GM21381 (cell line): ENCODE results near the gene ZKSCAN5.
"Not testable (repeated sequence)": the region's sequence is repeated elsewhere in the genome, so short reads cannot be mapped to it uniquely, and the experiment has no call there.

Experiments
- ATAC-seq: cut with Tn5 transposase; IDR thresholded peaks from one replicate; pipeline ENCODE4 v1.9.1; 2021; ENCODE audit warnings: mild to moderate bottlenecking, moderate library complexity; ENCODE audit not compliant: unreplicated experiment

ZKSCAN5 gene

DNA sequence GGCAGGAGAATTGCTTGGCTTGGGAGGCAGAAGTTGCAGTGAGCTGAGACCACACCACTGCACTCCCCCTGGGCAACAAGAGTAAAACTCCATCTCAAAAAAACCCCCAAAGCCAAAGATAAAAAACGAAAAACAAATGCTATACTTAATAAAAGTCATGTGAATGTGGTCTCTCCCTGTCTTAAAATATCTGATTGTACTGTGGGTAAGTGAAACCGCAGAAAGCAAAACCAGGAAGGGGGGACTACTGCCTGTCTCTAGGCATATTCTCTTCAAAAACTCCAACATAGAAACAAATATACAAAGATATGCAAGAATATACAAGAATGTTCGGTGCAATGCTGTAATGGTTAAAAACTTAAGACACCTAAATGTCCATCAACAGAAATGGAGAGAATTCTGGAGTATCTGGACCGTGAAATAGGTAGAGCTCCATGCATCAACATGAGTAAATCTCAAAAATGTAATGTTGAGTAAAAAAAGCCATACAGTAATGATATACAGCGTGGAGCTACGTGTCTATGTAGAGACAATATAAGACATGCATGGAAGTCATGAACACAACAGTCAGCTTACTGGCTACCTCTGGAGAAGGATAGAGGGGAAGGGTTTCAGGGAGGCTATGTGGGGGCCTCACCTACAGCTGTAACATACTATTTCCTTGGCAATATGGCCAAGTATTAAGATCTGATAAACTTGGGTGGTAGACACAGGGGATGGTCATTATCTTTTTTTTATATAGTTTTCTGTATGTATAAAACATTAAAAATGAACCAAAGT is 6.5 kb upstream of the ZKSCAN5 start:
- ATAC-seq, result no peak

DNA sequence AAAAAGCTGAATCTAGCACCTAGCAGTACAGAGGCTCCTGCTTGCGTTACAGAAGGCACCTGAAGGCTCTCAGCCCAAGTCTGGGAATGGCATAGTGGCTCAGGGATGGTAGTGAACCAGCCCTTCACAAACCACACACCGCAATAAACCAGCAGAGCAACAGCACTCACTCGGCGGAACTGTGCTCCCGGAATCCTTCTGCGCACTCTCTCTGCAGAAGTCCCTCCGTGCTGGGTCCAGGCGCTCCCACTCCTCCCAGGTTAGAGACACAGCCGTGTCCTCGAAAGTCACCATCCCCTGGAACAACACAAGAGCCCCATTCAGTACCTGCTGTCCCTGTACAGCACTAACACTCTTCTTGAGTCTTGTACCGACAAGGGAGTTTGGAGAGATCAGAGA is 5.9 kb upstream of the ZKSCAN5 start:
- no peak for ATAC-seq

DNA sequence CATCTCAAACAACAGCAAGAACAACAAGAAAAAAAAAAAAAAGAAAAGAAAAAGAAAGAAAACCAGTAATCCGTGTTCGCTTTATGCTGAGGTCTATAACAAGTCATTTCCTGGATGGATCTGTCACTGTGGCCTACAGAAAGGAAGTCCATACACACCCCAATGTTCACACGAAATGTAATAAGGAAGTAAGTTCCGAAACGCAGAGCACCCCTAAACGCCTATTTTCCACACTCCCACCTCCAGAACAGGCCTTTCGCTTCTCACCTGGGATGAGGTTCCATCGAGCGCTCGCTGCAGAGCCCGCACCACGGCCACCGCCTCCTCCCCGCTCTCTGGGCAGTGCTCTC is 5.1 kb upstream of the ZKSCAN5 start:
- ATAC-seq, result peak; percentile 7

DNA sequence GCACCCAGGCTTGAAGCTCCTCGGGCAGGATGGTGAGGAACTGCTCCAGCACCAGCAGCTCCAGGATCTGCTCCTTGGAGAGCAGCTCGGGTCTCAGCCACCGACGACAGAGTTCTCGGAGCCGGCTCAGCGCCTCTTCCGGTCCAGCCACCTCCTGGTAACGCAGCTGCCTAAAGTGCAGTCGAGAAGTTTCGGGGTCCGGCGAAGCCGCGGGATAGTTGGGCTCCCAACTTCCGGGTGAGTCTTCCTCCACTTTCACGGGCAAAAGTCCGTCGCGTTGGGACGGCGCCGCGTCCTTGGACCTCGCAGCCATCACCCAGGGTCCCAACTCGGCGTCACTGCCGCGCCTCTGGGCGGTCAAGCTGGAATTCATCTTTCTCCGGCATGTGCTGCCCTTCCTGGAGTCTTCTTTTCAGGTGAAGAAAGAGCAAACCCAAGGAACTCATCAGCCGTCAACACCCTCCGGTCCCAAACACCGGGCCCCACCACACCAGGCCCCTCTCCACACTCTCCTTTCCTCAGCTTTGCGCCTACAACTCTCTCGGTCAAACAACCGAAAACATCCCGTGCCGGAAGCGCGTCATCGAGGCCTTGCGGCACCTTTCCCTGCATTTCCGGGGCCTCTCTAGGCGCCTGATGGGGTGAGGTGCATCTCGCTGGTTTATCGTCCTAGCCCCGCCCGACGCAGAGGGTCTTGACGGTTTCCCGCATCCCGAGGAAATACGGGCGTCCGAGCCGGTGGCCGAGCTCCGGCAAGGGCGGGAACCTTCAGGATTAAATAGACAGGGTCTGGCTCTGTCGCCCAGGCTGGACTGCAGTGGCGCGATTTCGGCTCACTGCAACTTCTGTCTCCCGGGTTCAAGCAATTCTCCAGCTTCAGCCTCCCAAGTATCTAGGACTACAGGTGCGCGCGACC is 4.5 kb upstream of the ZKSCAN5 start, which contains the start of gene ZNF394:
Gene ZNF394, minus strand, starts transcription at position 561 of the 916 bp plus-strand sequence. Its CDS starts 188 bp downstream, at position 373.
- ATAC-seq, result peak; percentile 39

DNA sequence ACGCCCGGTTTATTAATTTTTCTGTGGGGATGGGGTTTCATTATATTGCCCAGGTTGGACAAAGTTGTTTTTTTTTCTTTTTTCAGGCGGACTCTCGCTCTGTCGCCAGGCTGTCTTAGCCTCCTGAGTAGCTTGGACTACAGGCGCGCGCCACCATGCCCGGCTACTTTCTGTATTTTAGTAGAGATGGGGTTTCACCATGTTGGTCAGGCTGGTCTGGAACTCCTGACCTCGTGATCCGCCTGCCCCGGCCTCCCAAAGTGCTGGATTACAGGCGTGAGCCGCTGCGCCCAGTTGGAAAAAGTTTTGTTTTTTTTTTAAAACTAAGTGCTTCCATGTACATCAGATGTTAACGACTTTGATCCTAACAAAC is 3.8 kb upstream of the ZKSCAN5 start:
- ATAC-seq, result no peak

DNA sequence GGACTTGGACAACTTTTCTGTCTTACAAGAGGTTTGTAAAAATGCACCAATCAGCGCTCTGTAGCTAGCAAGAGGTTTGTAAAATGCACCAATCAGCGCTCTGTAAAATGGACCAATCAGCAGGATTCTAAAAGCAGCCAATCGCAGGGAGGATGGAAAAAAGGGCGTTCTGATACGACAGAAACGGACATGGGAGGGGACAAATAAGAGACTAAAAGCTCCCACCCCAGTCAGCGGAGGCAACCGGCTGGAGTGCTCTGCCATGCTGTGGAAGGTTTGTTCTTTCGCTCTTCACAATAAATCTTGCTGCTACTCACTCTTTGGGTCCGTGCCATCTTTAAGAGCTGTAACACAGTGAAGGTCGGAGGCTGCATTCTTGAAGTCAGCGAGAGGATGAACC is 3.2 kb upstream of the ZKSCAN5 start:
- ATAC-seq, result not testable (repeated sequence)

DNA sequence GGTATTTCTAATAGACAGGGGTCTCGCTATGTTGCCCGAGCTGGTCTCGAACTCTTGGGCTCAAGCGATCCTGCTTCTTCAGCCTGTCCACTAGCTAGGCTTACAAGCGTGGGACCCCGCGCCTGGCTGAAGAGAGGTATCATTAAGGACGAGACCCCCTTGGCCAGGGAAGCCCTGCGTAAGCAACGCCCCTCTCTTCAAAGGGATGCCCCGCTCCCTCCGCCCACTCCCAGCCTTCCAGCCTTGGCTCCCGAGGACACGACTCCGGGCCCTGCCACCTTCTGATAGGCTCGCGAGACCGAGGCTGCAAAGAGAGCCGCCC is 220 bp upstream of the ZKSCAN5 start:
- ATAC-seq, result no peak

DNA sequence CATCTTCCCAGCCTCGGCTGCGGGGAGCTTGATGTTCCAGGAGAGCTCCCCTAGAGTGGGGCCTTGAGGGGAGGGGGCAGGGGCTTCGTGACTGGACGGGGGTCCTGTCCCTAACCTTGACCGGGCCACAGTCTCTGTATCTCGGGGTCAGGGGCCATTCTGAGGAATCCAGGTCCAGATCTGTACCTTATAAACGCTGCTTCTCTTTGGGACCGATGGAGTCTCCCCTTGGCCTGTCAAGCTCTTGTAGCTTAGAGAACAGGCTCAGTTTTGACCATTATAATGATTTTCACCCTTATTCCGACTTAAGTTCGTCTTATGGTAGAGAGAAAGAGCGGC is 831 bp downstream of the ZKSCAN5 start:
- no peak for ATAC-seq

DNA sequence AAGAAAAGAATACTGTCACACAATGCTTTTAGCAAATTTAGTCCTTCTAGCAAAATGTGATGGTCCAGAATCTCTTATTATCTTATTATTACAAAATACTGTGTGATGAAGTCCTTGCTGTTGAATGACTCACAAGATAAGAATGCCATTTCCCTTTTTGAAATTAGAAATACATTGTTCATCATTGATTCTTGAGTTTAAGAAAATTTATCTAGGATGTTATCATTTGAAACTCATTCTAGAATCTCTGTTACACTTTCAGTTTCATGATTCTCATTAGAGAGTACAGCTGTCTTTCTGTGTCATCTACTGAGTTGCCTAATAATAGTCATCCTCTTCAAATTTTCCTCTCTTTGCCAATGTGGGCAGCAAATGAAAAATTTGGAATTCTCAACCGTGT is 9.6 kb downstream of the ZKSCAN5 start:
- no peak for ATAC-seq

DNA sequence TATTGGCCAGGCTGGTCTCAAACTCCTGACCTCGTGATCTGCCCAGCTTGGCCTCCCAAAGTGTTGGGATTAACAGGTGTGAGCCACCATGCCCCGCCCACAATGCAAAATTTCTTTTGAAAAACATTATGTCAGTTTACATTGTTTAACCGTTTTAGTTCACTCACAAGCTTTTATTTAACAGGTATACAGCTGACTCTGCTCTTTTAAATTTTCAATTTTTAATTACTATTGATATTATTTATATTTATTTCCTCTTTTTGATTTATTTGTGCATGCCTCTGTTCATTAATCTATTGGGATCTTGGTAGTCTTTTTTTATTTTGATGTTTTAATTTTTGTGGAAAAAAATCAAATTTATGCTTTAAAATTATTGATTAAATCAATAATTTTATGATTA is 16.9 kb downstream of the ZKSCAN5 start:
- ATAC-seq, result no peak

DNA sequence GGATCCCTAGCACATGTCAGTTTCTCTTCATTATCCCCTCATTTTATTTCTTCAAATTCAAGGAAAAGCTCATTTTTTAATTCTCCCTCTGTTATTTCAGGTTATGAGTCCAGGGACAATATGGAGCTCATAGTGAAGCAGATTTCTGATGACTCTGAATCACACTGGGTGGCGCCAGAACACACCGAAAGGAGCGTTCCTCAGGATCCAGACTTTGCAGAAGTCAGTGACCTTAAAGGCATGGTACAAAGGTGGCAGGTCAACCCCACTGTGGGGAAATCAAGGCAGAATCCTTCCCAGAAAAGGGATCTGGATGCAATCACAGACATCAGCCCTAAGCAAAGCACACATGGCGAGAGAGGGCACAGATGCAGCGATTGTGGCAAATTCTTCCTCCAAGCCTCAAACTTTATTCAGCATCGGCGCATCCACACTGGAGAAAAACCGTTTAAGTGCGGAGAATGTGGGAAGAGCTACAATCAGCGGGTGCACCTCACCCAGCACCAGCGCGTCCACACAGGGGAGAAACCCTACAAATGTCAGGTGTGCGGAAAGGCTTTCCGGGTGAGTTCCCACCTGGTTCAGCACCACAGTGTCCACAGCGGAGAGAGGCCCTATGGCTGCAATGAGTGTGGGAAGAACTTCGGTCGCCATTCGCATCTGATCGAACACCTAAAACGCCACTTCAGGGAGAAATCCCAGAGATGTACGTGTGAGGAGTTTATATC is 21.4 kb downstream of the ZKSCAN5 start:
- ATAC-seq, result no peak

DNA sequence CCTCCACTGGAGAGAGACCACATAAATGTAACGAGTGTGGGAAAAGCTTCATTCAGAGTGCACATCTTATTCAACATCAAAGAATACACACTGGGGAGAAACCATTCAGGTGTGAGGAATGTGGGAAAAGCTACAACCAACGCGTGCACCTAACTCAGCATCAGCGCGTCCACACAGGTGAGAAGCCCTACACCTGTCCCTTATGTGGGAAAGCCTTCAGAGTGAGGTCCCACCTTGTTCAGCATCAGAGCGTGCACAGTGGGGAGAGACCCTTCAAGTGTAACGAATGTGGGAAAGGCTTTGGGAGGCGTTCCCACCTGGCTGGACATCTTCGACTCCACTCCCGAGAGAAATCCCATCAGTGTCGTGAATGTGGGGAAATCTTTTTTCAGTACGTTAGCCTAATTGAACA is 26.9 kb downstream of the ZKSCAN5 start:
- ATAC-seq, result no peak

DNA sequence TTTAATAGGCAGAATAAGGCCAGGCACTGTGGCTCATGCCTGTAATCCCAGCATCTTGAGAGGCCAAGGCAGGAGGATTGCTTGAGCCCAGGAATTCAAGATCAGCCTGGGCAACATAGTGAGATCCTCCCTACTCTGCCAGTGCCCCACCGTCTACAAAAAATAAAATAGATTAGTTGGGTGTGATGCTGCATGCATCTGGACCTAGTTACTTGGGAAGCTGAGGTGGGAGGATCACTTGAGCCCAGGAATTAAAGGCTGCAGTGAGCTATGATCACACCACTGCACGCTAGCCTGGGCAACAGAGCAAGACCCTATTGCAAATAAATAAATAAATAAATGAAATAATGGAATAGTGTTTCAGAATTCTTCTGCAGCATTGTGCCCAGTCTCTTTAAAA is 31.2 kb downstream of the ZKSCAN5 start:
- no peak for ATAC-seq

DNA sequence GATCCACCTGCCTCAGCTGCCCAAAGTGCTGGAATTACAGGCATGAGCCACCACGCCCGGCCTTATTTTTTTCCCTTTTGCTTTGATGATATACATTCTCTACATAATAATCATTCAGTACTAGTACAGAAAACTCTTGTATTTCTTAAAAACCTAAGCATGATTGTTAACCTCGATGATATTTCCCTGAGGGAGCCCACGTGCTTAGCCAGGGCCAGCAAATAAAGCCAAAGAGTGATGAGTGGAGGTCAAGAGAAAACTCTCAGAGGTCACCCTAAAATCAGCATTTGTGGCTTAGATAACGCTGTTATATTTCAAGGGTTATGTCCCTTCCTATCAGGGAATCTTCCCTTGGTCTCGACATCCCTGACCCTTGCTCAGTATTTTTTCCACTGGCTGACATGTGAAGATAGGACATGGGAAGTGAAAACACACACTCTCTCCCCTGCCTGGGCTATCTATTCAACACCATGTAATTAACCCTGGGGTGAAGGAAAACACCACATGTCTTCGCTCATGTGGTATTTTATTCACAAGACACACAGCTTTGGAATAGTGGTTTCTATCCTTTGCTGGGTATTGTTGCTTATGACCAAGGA is 34.9 kb downstream of the ZKSCAN5 start:
- ATAC-seq, result no peak

DNA sequence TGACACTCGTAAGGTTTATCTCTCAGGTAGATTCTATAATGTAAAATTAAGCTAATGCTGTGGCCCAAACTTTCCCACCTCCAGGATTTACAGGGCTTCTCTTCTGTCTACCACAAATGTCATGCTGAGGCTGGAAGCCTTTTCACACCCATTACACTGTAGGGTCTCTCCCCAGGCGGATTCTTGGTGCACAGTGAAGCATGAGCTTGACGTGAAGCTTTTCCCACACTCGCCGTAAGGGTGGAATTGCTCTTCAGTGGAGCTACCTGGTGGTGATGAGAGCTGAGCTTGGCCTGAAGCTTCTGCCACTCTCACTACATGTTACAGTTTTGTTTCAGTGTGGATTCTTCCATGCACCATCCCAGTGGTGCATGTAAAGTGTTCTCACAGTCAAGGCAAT is 36.1 kb downstream of the ZKSCAN5 start:
- ATAC-seq, result no peak

DNA sequence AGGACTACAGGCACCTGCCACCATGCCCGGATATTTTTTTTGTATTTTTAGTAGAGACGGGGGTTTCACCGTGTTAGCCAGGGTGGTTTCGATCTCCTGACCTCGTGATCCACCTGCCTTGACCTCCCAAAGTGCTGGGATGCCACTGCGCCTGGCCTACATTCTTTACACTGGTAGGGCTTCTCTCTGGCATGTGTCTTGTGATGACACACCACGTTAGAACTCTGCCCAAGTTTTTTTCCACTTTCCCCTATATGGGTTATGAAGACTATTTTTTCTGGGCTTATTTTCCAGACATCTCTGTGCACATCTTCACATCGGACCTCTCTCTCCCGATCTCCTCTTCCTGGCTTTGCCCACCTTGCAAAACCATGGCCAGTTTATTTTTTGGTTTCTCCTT is 36.8 kb downstream of the ZKSCAN5 start:
- no peak for ATAC-seq

DNA sequence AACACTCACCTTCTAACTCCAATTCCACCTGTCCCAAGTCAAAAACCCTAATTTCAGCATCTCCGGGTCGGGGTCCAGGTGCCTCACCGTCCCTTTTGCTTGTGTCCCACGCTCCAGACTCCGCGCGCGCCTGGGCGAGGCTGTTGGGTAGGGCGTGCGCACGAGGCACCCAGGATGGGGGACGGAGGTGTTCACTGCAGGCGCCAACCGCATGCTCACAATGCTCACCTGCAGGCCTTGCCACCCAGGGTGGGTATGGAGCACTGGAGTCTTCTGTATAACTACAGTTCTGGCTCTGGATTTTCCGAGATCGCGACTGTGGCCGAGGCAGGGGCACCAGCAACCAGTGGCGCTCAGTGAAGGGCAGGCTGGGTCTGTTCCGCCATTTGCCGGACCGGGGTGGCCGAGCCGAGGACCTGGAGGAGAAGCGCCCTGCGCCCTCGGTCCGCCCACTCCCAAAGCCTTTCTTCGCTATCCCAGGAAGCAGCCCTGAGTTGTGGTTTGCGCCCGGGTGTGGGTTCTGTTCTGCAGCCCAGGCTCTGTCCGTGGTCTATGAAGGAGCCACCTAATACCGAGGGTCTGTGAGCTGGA is 38.7 kb downstream of the ZKSCAN5 start:
- ATAC-seq, result no peak

DNA sequence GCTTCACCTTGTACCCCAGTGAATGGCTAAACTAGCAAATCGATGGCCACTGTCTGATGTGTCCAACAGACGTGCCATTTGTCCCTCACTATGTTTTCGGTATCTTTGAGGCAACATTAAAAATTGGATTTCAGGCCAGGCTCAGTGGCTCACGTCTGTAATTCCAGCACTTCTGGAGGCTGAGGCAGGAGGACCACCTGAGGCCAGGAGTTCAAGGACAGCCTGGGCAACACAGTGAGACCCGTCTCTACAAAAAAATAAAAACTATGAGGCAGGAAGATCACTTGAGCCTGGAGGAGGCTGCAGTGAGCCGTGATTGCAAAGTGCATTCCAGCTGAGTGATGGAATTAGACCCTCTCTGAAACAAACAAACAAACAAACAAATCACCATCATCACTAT is 39.5 kb downstream of the ZKSCAN5 start:
- no peak for ATAC-seq

DNA sequence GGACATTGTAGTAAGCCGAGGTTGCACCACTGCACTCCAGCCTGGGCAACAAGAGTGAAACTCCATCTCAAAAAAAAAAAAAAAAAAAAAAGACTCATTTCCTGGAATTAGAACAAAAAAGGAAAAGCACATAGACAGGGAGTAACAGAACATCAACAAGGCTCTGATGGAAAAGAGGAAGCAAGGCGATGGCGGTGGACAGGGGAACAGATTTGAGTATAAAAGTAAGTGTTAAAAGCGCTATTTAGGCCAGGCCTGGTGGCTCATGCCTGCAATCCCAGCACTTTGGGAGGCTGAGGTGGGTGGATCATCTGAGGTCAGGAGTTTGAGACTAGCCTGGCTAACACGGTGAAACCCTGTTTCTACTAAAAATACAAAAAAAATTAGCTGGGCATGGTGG is 40.8 kb downstream of the ZKSCAN5 start:
- ATAC-seq, result not testable (repeated sequence)

DNA sequence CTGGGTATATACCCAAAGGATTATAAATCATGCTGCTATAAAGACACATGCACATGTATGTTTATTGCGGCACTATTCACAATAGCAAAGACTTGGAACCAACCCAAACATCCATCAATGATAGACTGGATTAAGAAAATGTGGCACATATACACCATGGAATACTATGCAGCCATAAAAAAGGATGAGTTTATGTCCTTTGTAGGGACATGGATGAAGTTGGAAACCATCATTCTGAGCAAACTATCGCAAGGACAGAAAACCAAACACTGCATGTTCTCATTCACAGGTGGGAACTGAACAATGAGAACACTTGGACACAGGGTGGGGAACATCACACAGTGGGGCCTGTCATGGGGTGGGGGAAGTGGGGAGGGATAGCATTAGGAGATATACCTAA is 45.1 kb downstream of the ZKSCAN5 start:
- not testable (repeated sequence) for ATAC-seq

DNA sequence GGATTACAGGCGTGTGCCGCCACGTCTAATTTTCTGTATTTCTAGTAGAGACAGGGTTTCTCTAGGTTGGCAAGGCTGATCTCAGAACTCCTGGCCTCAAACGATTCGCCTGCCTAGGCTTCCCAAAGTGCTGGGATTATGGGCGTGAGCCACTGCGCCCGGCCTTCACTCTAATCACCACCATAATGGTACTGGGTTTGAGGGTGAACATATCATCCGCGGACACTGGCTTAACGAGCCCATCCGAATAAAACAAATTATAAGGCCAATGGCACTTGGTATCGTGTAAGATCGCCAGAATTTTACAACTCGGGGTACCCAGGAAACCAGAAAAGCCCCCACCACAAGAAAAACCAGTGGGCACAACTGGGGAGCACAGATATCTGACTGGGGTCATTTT is 46.9 kb downstream of the ZKSCAN5 start:
- no peak for ATAC-seq
